GM19099 (cell line): ENCODE measurements around the gene CPN1.

Experiments used
- POLR2A ChIP-seq: IDR thresholded peaks from 3 replicates; pipeline ENCODE4 v1.6.1; 2011; ENCODE audit warnings: low read depth; ENCODE audit not compliant: insufficient read length; ENCODE audit errors: extremely low read depth

CPN1 gene

GRCh38 chr10:100100651-100101184 lies 19.0 kb upstream of the CPN1 start:
- no peak for TF ChIP-seq POLR2A

- no peak for TF ChIP-seq POLR2A
Observed at GRCh38 chr10:100089241-100089640, 7.6 kb upstream of the CPN1 start.

- no peak for TF ChIP-seq POLR2A
Observed at GRCh38 chr10:100085596-100085995, 3.9 kb upstream of the CPN1 start.

- TF ChIP-seq POLR2A = no peak
Observed at GRCh38 chr10:100083623-100084022, 2.0 kb upstream of the CPN1 start.

GRCh38 chr10:100076750-100077149 lies 4.9 kb downstream of the CPN1 start:
- TF ChIP-seq POLR2A = no peak

GRCh38 chr10:100075426-100076220 lies 6.0 kb downstream of the CPN1 start:
- TF ChIP-seq POLR2A = no peak

- no peak for TF ChIP-seq POLR2A
Observed at GRCh38 chr10:100072514-100072913, 9.2 kb downstream of the CPN1 start.

GRCh38 chr10:100071529-100071928 lies 10.1 kb downstream of the CPN1 start:
- TF ChIP-seq POLR2A = no peak

GRCh38 chr10:100067466-100067865 lies 14.2 kb downstream of the CPN1 start:
- no peak for TF ChIP-seq POLR2A

GRCh38 chr10:100065084-100065660 lies 16.5 kb downstream of the CPN1 start:
- TF ChIP-seq POLR2A = no peak

GRCh38 chr10:100061401-100061800 lies 20.3 kb downstream of the CPN1 start:
- TF ChIP-seq POLR2A = no peak

GRCh38 chr10:100057948-100058347 lies 23.7 kb downstream of the CPN1 start:
- TF ChIP-seq POLR2A = no peak

- TF ChIP-seq POLR2A = no peak
Observed at GRCh38 chr10:100053686-100054460, 27.8 kb downstream of the CPN1 start.

GRCh38 chr10:100046021-100046486 lies 35.6 kb downstream of the CPN1 start:
- TF ChIP-seq POLR2A = no peak

- no peak for TF ChIP-seq POLR2A
Observed at GRCh38 chr10:100045592-100045991, 36.1 kb downstream of the CPN1 start.

- no peak for TF ChIP-seq POLR2A
Observed at GRCh38 chr10:100043796-100044195, 37.9 kb downstream of the CPN1 start.

- TF ChIP-seq POLR2A = no peak
Observed at GRCh38 chr10:100043344-100043743, 38.3 kb downstream of the CPN1 start.
